HEK293T (cell line): ENCODE results near the gene SLC25A25.
"Not testable (repeated sequence)": the region's sequence is repeated elsewhere in the genome, so short reads cannot be mapped to it uniquely, and the experiment has no call there.

Experiments
- FOXM1 ChIP-seq: fragments of 450-650 bp; IDR thresholded peaks from 2 replicates; pipeline ENCODE4 v1.6.1; 2017; ENCODE audit warnings: mild to moderate bottlenecking, borderline replicate concordance
- L3MBTL2 ChIP-seq: fragments of 450-650 bp; conservative IDR thresholded peaks from 2 replicates; pipeline ENCODE4 v1.6.1; 2016; ENCODE audit warnings: mild to moderate bottlenecking

DNA sequence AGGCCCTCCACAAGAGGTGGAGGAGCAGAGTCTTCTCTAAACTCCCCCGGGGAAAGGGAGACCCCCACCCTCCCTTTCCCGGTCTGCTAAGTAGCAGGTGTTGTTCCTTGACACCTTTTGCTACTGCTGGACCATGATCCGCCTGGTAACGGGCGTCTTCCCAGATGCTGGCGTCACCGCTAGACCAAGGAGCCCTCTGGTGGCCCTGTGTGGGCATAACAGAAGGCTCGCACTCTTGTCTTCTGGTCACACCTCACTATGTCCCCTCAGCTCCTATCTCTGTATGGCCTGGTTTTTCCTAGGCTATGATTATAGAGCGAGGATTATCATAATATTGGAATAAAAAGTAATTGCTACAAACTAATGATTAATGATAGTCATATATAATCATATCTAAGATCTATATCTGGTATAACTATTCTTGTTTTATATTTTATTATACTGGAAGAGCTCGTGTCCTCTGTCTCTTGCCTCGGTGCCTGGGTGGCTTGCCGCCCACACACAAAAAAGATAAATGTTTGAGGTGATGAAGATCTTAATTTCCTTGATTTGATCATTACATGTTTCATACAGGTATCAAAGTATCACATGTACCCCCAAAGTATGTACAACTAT, 62.1 kb downstream of the SLC25A25 start:
- not testable (repeated sequence) for TF ChIP-seq FOXM1, L3MBTL2
